Cardiac muscle cell (in vitro differentiated cells and primary cell): ENCODE measurements around the gene KCNQ1. TPM values are rescaled to one million over a fixed set of nuclear protein-coding genes. Genes with fewer than 3 reads are reported as not detected.

Experiments
- DNase-seq, 2 donors: peaks; one replicate each; pipeline versions ENCODE4 v3.0.0 to v3.0.0-alpha.2; 2010 to 2017; ENCODE audit warnings: low read depth in 1 of 2, low spot score in 1 of 2
- H3K27ac ChIP-seq: fragments of 200-600 bp; sonication (generic); 2 replicates; pipeline ENCODE4 v1.5.1; 2016
- H3K27me3 ChIP-seq: fragments of 200-600 bp; sonication (generic); 2 replicates; pipeline ENCODE4 v1.6.0; 2016; ENCODE audit warnings: control low read depth
- H3K36me3 ChIP-seq: fragments of 200-600 bp; sonication (generic); 2 replicates; pipeline ENCODE4 v1.5.1; 2016; ENCODE audit warnings: control low read depth
- H3K4me1 ChIP-seq: fragments of 200-600 bp; sonication (generic); 2 replicates; pipeline ENCODE4 v1.8.1; 2017; ENCODE audit warnings: low read depth, mild to moderate bottlenecking, mixed run types
- H3K4me3 ChIP-seq: fragments of 200-600 bp; sonication (generic); 2 replicates; pipeline ENCODE4 v1.5.1; 2016; ENCODE audit warnings: mild to moderate bottlenecking
- H3K9me3 ChIP-seq: fragments of 200-600 bp; sonication (generic); 2 replicates; pipeline ENCODE4 v1.5.1; 2017; ENCODE audit warnings: low read depth, mild to moderate bottlenecking, control low read depth
- polyA plus RNA-seq: library from polyadenylated mRNA; unstranded; fragments of >200 nt; fragmentation: Nextera tagmentation; extraction: Ambion mirVana; gene quantifications from 2 replicates; pipeline ENCODE4 v1.2.1, GENCODE V29; 2016
- total RNA-seq: library from RNA; depleted of rRNA; stranded (reverse); fragments of >200 nt; gene quantifications from 2 replicates; pipeline ENCODE4 v1.2.3, GENCODE V29; 2016
- TF ChIP-seq, protein P1 (sequence below): IDR thresholded peaks from 2 replicates; pipeline ENCODE4 v1.5.1; 2012; ENCODE audit warnings: low read depth, mild to moderate bottlenecking, low read length

Gene KCNQ1
- total and polyA plus RNA-seq, 2 experiments from 2014 or later = 13.9 to 18.6 TPM

DNA sequence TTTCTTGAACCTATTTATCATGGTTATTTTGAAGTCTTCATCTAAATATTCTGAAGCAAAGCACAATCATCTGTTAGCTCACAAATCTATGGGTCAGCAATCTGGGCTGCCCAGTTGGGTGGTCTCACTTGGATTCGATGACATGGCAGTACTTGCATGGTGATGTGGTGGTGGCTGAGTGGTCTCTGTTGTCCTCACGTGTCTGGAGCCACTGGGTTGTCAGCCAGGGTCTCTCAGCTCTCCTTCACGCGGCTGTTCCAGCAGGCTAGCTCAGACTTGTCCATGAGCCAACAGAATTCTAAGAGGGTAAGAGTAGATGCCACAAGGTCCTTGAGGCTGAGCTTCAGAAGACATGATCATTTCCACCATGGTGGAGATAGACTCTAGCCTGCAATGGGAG lies 321.4 kb downstream of the KCNQ1 start:
- DNase-seq = no peak
- H3K27me3 ChIP-seq = no peaks in the 10 kb centered on the region
- TF ChIP-seq, protein P1, sequence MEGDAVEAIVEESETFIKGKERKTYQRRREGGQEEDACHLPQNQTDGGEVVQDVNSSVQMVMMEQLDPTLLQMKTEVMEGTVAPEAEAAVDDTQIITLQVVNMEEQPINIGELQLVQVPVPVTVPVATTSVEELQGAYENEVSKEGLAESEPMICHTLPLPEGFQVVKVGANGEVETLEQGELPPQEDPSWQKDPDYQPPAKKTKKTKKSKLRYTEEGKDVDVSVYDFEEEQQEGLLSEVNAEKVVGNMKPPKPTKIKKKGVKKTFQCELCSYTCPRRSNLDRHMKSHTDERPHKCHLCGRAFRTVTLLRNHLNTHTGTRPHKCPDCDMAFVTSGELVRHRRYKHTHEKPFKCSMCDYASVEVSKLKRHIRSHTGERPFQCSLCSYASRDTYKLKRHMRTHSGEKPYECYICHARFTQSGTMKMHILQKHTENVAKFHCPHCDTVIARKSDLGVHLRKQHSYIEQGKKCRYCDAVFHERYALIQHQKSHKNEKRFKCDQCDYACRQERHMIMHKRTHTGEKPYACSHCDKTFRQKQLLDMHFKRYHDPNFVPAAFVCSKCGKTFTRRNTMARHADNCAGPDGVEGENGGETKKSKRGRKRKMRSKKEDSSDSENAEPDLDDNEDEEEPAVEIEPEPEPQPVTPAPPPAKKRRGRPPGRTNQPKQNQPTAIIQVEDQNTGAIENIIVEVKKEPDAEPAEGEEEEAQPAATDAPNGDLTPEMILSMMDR = no peak
- no peak overlapping the region for H3K4me3 ChIP-seq
- H3K36me3 ChIP-seq = no peaks in the 10 kb centered on the region
- no peaks in the 10 kb centered on the region for H3K9me3 ChIP-seq
- H3K27ac ChIP-seq = no peak overlapping the region
- peaks cover under 1% of the 10 kb centered on the region for H3K4me1 ChIP-seq

DNA sequence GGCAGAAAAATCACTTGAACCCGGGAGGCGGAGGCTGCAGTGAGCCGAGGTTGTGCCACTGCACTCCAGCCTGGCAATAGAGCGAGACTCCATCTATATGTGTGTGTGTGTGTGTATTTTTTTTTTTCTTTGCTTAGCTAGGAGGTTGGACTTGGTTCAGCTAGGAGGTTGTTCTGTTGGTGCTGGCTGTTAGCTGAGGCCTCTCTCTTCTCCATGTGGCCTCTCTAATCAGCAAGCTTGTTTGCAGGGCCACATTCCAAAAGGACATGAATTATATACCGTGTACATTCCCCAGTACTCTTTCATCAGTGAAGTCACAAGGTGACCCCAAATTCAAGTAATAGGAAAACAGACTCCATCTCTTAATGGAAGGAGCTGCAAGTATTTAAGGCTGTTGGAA lies 322.3 kb downstream of the KCNQ1 start:
- no peak for DNase-seq
- no peaks in the 10 kb centered on the region for H3K9me3 ChIP-seq
- TF ChIP-seq, protein P1 = no peak
- no peaks in the 10 kb centered on the region for H3K36me3 ChIP-seq
- H3K4me3 ChIP-seq = no peak overlapping the region
- peaks cover 9% of the 10 kb centered on the region for H3K4me1 ChIP-seq
- H3K27me3 ChIP-seq = no peaks in the 10 kb centered on the region
- no peak overlapping the region for H3K27ac ChIP-seq

DNA sequence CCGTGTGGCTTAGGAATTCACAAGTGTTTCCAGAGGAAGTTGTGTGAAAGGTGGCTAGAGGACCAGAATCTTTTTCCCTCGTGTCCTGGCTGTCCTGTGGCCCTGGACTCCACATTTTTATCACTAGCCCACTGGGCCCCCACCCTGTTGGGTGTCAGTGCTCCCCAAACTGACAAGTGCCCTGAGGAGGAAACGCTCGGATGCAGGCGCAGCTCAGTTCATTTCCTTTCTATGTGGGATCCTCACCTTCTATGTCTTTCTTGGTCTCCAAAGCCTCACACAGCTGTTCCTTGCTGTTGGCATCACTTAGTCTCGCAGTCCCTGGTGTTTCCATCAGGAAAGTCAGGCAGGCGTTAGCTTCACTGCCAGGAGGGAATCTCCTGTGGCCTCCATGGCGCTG lies 323.0 kb downstream of the KCNQ1 start:
- TF ChIP-seq, protein P1 = no peak
- Histone ChIP-seq H3K27me3 (no peaks in the 10 kb centered on the region), H3K36me3 (no peaks in the 10 kb centered on the region), H3K4me1 (peaks cover 11% of the 10 kb centered on the region), H3K9me3 (no peaks in the 10 kb centered on the region), H3K4me3 (no peak overlapping the region), H3K27ac (no peak overlapping the region)
- DNase-seq = no peak

DNA sequence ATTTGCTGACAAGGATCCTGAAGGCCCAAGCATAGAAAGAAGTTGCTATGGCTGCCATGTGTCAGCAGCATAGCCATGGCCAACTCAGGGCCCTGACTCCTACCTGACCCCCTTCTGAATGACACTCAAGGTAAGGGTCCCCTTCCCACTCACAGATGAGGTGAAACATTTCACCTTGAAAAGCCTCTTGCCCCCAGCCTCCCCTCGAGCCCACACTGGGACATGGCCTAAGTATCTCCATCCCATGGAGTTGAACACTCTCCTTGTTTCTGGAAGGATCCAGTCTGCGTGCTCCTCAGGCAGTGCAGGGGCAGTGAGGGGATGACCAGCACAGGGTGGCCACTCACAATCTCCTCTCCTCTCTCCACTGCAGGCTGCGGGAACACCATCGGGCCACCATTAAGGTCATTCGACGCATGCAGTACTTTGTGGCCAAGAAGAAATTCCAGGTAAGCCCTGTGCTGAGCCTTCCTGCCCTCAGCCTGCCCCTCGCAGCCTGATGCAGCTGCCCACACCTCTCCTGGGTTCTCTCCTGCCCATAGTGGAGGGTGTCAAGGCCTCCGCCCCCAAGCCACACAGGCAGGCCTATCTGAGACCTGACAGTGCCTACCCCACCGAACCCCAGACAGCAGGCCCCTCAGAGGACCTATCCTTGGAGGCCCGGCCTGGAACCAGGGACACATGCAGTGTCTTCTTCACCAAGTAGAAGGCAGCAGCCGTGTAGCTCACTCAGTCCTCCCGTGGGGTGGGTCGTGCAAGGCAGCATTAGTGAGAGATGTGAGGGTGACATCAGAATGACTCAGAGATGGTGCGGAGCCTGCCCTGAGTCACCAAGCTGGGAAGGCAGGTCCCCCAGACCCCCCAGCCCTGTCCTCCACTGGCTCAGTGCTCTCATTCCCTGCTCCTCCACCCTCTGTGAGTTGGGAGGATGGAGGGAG lies 323.9 kb downstream of the KCNQ1 start:
- Histone ChIP-seq H3K36me3 (no peaks in the 10 kb centered on the region), H3K4me1 (peaks cover 11% of the 10 kb centered on the region), H3K27me3 (no peaks in the 10 kb centered on the region), H3K4me3 (no peak overlapping the region), H3K9me3 (no peaks in the 10 kb centered on the region), H3K27ac (no peak overlapping the region)
- TF ChIP-seq, protein P1 = no peak
- peak in 1 of 2 donors; percentile 37 for DNase-seq

DNA sequence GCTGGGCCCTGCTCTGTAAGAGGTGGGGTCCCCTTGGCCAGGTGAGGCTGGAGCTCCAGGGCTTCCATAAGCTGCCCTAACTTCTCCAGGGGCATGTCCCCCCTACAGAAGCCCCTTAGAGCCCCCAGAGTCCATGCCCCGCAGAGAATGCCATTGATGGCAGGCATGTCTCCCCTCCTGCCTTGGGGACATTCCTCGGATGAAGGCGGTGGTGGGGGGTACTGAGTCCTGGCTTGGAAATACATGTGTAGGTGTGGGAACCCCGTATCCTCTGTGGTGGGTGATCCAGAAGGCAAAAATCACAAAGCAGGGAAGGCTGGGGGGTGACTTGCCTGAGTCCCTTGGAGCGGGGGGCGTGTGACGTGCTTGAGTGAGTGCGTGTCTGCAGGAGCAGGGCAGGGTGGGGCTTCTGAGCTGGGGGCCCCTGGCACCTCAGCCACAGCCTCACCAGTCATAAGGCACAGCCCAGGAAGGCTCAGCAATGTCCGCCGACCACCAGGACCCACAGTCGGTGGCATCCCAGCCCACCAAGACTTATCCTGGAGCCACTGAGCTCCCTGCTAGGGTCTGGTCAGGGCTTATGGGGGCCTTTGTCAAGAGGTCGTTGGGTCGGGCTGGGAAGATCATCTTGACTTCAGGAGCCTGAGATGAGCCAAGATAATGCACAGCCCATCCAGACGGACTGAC lies 324.7 kb downstream of the KCNQ1 start:
- H3K27me3 ChIP-seq = no peaks in the 10 kb centered on the region
- no peaks in the 10 kb centered on the region for H3K9me3 ChIP-seq
- TF ChIP-seq, protein P1 = no peak
- H3K4me3 ChIP-seq = no peak overlapping the region
- H3K4me1 ChIP-seq = peaks cover 11% of the 10 kb centered on the region
- H3K36me3 ChIP-seq = no peaks in the 10 kb centered on the region
- DNase-seq = no peak
- no peak overlapping the region for H3K27ac ChIP-seq
